ENCODE results near the gene SETD4.

DNA sequence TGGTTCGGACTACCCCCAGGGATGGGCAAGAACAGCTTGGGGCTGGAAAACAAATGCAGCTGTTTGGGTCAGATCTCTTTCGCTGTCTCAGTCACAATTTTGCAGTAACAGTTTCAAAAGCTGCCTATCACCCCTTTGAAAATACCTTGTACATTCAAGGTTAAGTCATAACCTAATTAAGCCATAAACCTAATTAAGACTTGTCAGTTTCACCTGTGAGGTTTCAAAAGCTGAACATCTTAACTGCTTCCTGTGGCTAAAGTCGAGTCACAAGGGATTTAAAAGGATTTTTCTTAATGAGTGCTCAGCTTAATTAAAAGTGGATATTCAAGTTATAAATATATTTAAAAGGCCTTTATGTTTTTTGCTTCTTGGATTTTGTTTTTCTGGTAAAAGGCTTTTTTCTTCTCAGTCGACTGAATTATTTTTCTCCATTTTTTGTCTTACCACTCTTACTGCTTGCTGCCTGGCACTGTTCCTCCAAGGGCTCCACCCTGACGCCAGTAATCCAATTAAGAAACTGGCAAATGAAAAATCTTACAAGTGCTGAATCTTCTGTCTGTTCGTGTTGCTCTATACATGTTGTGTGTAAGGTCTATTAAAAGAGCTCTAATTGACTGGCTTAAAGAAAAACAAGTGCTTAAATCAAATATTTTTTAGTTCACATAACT, 40.8 kb upstream of the SETD4 start:
- TF ChIP-seq, protein P1, sequence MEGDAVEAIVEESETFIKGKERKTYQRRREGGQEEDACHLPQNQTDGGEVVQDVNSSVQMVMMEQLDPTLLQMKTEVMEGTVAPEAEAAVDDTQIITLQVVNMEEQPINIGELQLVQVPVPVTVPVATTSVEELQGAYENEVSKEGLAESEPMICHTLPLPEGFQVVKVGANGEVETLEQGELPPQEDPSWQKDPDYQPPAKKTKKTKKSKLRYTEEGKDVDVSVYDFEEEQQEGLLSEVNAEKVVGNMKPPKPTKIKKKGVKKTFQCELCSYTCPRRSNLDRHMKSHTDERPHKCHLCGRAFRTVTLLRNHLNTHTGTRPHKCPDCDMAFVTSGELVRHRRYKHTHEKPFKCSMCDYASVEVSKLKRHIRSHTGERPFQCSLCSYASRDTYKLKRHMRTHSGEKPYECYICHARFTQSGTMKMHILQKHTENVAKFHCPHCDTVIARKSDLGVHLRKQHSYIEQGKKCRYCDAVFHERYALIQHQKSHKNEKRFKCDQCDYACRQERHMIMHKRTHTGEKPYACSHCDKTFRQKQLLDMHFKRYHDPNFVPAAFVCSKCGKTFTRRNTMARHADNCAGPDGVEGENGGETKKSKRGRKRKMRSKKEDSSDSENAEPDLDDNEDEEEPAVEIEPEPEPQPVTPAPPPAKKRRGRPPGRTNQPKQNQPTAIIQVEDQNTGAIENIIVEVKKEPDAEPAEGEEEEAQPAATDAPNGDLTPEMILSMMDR (IDR thresholded peaks at IDR 0.05), result no peak
- TF ChIP-seq POLR2A (IDR thresholded peaks at IDR 0.05), result no peak
